GM19240 (cell line): ENCODE measurements around the gene RWDD3.

Experiments
- DNase-seq: peaks from one replicate; pipeline ENCODE4 v3.0.0; 2011; ENCODE audit warnings: low spot score; ENCODE audit not compliant: insufficient read length

The RWDD3 gene

GRCh38 chr1:95282518-95282895 lies 48.5 kb downstream of the RWDD3 start:
- no peak for DNase-seq

GRCh38 chr1:95284420-95284819 lies 50.4 kb downstream of the RWDD3 start:
- no peak for DNase-seq

GRCh38 chr1:95286479-95286878 lies 52.5 kb downstream of the RWDD3 start:
- no peak for DNase-seq

GRCh38 chr1:95287081-95287480 lies 53.1 kb downstream of the RWDD3 start:
- DNase-seq = no peak

GRCh38 chr1:95287825-95288224 lies 53.8 kb downstream of the RWDD3 start:
- no peak for DNase-seq
